T1000 (cell line): ENCODE measurements around the gene ZFYVE28.

Experiments
- DNase-seq: peaks from one replicate; lab custom pipeline; 2025; ENCODE audit warnings: mixed read lengths; lab: John Stamatoyannopoulos, UW

The ZFYVE28 gene

GRCh38 chr4:2302387-2303119, 115.9 kb downstream of the ZFYVE28 start:
- DNase-seq = no peak

- no peak for DNase-seq
These were observed 116.6 kb downstream of the ZFYVE28 start for GRCh38 chr4:2301806-2302205.

GRCh38 chr4:2301225-2301642, 117.2 kb downstream of the ZFYVE28 start:
- DNase-seq = no peak

- DNase-seq = no peak
These were observed 117.8 kb downstream of the ZFYVE28 start for GRCh38 chr4:2300431-2301224.

GRCh38 chr4:2299794-2300193, 118.7 kb downstream of the ZFYVE28 start:
- DNase-seq = no peak

GRCh38 chr4:2298532-2298991, 119.9 kb downstream of the ZFYVE28 start:
- no peak for DNase-seq

- DNase-seq = no peak
These were observed 120.6 kb downstream of the ZFYVE28 start for GRCh38 chr4:2297606-2298531.

- DNase-seq = no peak
These were observed 121.5 kb downstream of the ZFYVE28 start for GRCh38 chr4:2296631-2297601.

- no peak for DNase-seq
These were observed 122.5 kb downstream of the ZFYVE28 start for GRCh38 chr4:2295900-2296442.

GRCh38 chr4:2295500-2295899, 122.9 kb downstream of the ZFYVE28 start:
- no peak for DNase-seq

- no peak for DNase-seq
These were observed 125.8 kb downstream of the ZFYVE28 start for GRCh38 chr4:2292646-2293108.

GRCh38 chr4:2291705-2292645, 126.5 kb downstream of the ZFYVE28 start:
- no peak for DNase-seq

GRCh38 chr4:2290974-2291704, 127.3 kb downstream of the ZFYVE28 start:
- DNase-seq = no peak

- no peak for DNase-seq
These were observed 128.0 kb downstream of the ZFYVE28 start for GRCh38 chr4:2290488-2290887.

- DNase-seq = no peak
These were observed 128.5 kb downstream of the ZFYVE28 start for GRCh38 chr4:2289955-2290333.

- DNase-seq = no peak
These were observed 129.0 kb downstream of the ZFYVE28 start for GRCh38 chr4:2289311-2289954.

GRCh38 chr4:2288051-2288541, 130.3 kb downstream of the ZFYVE28 start:
- no peak for DNase-seq

- DNase-seq = no peak
These were observed 130.9 kb downstream of the ZFYVE28 start for GRCh38 chr4:2287594-2287915.
